Spleen (tissue), 7 donors: ENCODE data around the gene VEPH1.

Source experiments
- POLR2A ChIP-seq, 3 donors: fragments of 450-650 bp; IDR thresholded peaks; one replicate each; pipeline ENCODE4 v1.5.1; 2017; ENCODE audit warnings: antibody characterized with exemption in 3 of 3, mild to moderate bottlenecking in 1 of 3
- POLR2AphosphoS5 ChIP-seq, 3 donors: sonication (generic); formaldehyde crosslinking; IDR thresholded peaks; one replicate each; pipeline ENCODE4 v1.5.1; 2017; ENCODE audit warnings: antibody characterized with exemption in 3 of 3
- TF ChIP-seq, protein P1 (sequence below), 11 experiments: fragments of 200-600 bp in 7 of 11; fragments of 450-650 bp in 4 of 11; sonication (generic) in 4 of 11; IDR thresholded peaks in 8 of 11; conservative IDR thresholded peaks in 3 of 11; 1 replicate in 7 of 11; 2 replicates in 4 of 11; pipeline versions ENCODE4 v1.4.0 to v1.8.0; 2016 to 2021; ENCODE audit warnings: antibody characterized with exemption in 11 of 11, inconsistent platforms in 4 of 11, mild to moderate bottlenecking in 1 of 11
- donor health status: DM: no; HTN: no; CAD: no; lungs with moderate emphysema.
- donor health status: DM: no; HTN: no; CAD: no.
- donor health status: DM: no; HTN: no; CAD: no.

DNA sequence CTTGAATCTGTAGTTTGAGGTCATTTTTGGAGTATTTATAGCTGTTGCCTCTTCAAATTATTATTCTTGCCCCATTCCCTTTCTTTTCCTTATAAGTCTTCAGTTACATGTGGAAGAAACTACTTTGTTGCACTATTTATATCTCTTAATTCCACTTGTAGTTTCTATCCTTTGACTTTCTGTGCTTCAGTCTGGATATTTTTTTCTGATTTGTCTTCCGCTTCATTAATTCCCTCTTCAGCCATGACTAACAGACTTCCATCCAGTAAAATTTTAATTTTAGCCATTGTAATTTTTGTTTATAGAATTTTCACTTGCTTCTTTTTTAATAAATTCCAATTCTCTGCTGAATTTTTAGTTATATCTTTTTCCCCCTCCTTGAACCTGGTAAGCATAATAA lies 15.7 kb upstream of the VEPH1 start:
- TF ChIP-seq, protein P1, sequence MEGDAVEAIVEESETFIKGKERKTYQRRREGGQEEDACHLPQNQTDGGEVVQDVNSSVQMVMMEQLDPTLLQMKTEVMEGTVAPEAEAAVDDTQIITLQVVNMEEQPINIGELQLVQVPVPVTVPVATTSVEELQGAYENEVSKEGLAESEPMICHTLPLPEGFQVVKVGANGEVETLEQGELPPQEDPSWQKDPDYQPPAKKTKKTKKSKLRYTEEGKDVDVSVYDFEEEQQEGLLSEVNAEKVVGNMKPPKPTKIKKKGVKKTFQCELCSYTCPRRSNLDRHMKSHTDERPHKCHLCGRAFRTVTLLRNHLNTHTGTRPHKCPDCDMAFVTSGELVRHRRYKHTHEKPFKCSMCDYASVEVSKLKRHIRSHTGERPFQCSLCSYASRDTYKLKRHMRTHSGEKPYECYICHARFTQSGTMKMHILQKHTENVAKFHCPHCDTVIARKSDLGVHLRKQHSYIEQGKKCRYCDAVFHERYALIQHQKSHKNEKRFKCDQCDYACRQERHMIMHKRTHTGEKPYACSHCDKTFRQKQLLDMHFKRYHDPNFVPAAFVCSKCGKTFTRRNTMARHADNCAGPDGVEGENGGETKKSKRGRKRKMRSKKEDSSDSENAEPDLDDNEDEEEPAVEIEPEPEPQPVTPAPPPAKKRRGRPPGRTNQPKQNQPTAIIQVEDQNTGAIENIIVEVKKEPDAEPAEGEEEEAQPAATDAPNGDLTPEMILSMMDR (IDR thresholded peaks at IDR 0.05 in 8 of 11, conservative IDR thresholded peaks at IDR 0.05 in 3 of 11) = no peak
- no peak for TF ChIP-seq POLR2A (IDR thresholded peaks at IDR 0.05)
- no peak for TF ChIP-seq POLR2AphosphoS5 (IDR thresholded peaks at IDR 0.05)
